ENCODE measurements around the gene RHOJ. TPM values are rescaled to one million over a fixed set of nuclear protein-coding genes. Genes with fewer than 3 reads are reported as not detected.

The RHOJ gene
- total and polyA plus RNA-seq, 10 of the 15 experiments (the other 5 are each of a cell fraction or from before 2014, with no cell fraction given) = not detected

DNA sequence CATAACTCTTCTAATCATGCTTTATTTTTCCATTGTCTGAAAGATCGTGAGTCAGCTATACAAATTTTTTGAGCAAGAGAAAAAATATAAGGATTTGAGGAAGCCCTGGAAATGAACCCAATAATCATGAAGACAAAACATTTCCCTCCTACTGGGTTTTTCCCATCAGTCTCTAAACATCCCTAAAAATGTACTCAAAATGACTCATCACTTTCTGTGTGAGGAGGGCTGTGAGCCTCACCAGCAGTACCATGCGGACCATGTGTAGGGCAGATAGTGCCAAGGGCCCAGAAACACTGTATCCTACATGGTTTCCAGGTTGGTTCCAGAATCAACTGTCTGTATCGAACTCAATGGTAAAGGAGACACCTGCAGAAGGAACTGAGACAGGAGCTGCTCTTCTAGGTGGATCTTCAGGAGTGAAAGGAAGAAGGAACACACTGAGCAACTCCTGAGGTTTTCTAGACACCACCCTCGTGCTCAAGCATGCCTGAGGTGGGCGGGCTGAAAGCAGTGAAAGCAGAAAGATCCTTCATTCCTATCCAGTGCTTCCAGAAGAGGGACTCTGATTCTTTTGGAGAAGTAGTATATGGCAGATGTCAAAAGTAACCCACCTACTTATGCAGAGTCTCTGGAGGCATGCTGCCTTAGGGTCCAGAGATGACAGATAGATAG lies 48.6 kb upstream of the RHOJ start:
- Histone ChIP-seq H3K79me2 (ENCODE audit: control insufficient read depth, insufficient read depth, low read length) (no peaks in the 10 kb centered on the region), H3K36me3 (ENCODE audit: control insufficient read depth in 2 of 2, insufficient read depth in 2 of 2, low read length in 1 of 2) (no peaks in the 10 kb centered on the region), H3K4me3 (no peak overlapping the region), H3K27ac (ENCODE audit: control insufficient read depth, insufficient read depth) (no peak overlapping the region), H3K9me3 (replicated peaks; ENCODE audit: control insufficient read depth, insufficient read depth, low read length) (no peaks in the 10 kb centered on the region), H3K4me1 (ENCODE audit: control insufficient read depth, insufficient read depth, low read length) (no peaks in the 10 kb centered on the region), H2AFZ (ENCODE audit: control insufficient read depth, low read depth, low read length) (no peak overlapping the region), H4K20me1 (ENCODE audit: control insufficient read depth, insufficient read depth) (no peaks in the 10 kb centered on the region), H3K27me3 (replicated peaks in 1 of 2; ENCODE audit: control insufficient read depth in 2 of 2, insufficient read depth in 2 of 2, low read length in 1 of 2) (no peaks in the 10 kb centered on the region), H3K9ac (ENCODE audit: control insufficient read depth, insufficient read depth, low read length) (no peak overlapping the region), H3K4me2 (ENCODE audit: control insufficient read depth, insufficient read depth) (no peak overlapping the region)
- ATAC-seq (no peak), FAIRE-seq (no peak), DNase-seq (ENCODE audit: low read depth, low spot score) (no peak)
- RAD21 ChIA-PET (ENCODE audit: unreplicated experiment) = no interaction called here
- POLR2A ChIA-PET = no interaction called here
- CTCF ChIA-PET = no interaction called here
- SMC1A ChIA-PET (ENCODE audit: uncharacterized antibody, unreplicated experiment) = no interaction called here
- intact Hi-C loops (cut with micrococcal nuclease; ENCODE audit: unreplicated experiment) (no loop called here), in situ Hi-C loops (cut with MboI) (no loop called here)
- WGBS (ENCODE audit: insufficient coverage, insufficient replicate concordance, low lambda C conversion rate, missing lambda C conversion rate) = 18% methylated on average over 5 of the region's 5 CpGs
- BruUV-seq (replicated peaks) = no TSS peak
- no peak for TF ChIP-seq MXI1 (IDR thresholded peaks at IDR 0.05; ENCODE audit: low read depth, low read length)
- TF ChIP-seq, protein P1, sequence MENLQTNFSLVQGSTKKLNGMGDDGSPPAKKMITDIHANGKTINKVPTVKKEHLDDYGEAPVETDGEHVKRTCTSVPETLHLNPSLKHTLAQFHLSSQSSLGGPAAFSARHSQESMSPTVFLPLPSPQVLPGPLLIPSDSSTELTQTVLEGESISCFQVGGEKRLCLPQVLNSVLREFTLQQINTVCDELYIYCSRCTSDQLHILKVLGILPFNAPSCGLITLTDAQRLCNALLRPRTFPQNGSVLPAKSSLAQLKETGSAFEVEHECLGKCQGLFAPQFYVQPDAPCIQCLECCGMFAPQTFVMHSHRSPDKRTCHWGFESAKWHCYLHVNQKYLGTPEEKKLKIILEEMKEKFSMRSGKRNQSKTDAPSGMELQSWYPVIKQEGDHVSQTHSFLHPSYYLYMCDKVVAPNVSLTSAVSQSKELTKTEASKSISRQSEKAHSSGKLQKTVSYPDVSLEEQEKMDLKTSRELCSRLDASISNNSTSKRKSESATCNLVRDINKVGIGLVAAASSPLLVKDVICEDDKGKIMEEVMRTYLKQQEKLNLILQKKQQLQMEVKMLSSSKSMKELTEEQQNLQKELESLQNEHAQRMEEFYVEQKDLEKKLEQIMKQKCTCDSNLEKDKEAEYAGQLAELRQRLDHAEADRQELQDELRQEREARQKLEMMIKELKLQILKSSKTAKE (IDR thresholded peaks at IDR 0.05; ENCODE audit: low read depth, poor library complexity, severe bottlenecking) = no peak
- no peak for TF ChIP-seq IKZF1 (conservative IDR thresholded peaks at IDR 0.05)
- TF ChIP-seq SMAD5 (IDR thresholded peaks at IDR 0.05; ENCODE audit: low read depth) = no peak
- no peak for TF ChIP-seq ATF7 (IDR thresholded peaks at IDR 0.05; ENCODE audit: low read depth)
- TF ChIP-seq, protein P2, sequence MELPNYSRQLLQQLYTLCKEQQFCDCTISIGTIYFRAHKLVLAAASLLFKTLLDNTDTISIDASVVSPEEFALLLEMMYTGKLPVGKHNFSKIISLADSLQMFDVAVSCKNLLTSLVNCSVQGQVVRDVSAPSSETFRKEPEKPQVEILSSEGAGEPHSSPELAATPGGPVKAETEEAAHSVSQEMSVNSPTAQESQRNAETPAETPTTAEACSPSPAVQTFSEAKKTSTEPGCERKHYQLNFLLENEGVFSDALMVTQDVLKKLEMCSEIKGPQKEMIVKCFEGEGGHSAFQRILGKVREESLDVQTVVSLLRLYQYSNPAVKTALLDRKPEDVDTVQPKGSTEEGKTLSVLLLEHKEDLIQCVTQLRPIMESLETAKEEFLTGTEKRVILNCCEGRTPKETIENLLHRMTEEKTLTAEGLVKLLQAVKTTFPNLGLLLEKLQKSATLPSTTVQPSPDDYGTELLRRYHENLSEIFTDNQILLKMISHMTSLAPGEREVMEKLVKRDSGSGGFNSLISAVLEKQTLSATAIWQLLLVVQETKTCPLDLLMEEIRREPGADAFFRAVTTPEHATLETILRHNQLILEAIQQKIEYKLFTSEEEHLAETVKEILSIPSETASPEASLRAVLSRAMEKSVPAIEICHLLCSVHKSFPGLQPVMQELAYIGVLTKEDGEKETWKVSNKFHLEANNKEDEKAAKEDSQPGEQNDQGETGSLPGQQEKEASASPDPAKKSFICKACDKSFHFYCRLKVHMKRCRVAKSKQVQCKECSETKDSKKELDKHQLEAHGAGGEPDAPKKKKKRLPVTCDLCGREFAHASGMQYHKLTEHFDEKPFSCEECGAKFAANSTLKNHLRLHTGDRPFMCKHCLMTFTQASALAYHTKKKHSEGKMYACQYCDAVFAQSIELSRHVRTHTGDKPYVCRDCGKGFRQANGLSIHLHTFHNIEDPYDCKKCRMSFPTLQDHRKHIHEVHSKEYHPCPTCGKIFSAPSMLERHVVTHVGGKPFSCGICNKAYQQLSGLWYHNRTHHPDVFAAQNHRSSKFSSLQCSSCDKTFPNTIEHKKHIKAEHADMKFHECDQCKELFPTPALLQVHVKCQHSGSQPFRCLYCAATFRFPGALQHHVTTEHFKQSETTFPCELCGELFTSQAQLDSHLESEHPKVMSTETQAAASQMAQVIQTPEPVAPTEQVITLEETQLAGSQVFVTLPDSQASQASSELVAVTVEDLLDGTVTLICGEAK (IDR thresholded peaks at IDR 0.05; ENCODE audit: borderline replicate concordance) = no peak
- TF ChIP-seq, protein P3, sequence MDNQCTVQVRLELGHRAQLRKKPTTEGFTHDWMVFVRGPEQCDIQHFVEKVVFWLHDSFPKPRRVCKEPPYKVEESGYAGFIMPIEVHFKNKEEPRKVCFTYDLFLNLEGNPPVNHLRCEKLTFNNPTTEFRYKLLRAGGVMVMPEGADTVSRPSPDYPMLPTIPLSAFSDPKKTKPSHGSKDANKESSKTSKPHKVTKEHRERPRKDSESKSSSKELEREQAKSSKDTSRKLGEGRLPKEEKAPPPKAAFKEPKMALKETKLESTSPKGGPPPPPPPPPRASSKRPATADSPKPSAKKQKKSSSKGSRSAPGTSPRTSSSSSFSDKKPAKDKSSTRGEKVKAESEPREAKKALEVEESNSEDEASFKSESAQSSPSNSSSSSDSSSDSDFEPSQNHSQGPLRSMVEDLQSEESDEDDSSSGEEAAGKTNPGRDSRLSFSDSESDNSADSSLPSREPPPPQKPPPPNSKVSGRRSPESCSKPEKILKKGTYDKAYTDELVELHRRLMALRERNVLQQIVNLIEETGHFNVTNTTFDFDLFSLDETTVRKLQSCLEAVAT (IDR thresholded peaks at IDR 0.05) = no peak
- no peak for TF ChIP-seq SUPT20H (IDR thresholded peaks at IDR 0.05; ENCODE audit: borderline replicate concordance, control insufficient read depth, low read depth, low read length)
- TF ChIP-seq RCOR1 (conservative IDR thresholded peaks at IDR 0.05; ENCODE audit: low read depth, low read length) = no peak
- no peak for TF ChIP-seq CBFB (IDR thresholded peaks at IDR 0.05; ENCODE audit: low read depth)
- no peak for TF ChIP-seq ZSCAN29 (IDR thresholded peaks at IDR 0.05)
- TF ChIP-seq, protein P4, sequence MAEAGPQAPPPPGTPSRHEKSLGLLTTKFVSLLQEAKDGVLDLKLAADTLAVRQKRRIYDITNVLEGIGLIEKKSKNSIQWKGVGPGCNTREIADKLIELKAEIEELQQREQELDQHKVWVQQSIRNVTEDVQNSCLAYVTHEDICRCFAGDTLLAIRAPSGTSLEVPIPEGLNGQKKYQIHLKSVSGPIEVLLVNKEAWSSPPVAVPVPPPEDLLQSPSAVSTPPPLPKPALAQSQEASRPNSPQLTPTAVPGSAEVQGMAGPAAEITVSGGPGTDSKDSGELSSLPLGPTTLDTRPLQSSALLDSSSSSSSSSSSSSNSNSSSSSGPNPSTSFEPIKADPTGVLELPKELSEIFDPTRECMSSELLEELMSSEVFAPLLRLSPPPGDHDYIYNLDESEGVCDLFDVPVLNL (IDR thresholded peaks at IDR 0.05; ENCODE audit: low read depth, low read length) = no peak
- TF ChIP-seq GABPA (IDR thresholded peaks at IDR 0.05; ENCODE audit: low read depth) = no peak
- no peak for TF ChIP-seq NR2C1 (IDR thresholded peaks at IDR 0.05)
- no peak for TF ChIP-seq POLR2AphosphoS5 (IDR thresholded peaks at IDR 0.05; ENCODE audit: low read length)
- TF ChIP-seq SREBF2 (IDR thresholded peaks at IDR 0.05; ENCODE audit: low read length) = no peak
